Lower lobe of right lung (tissue), 2 donors: ENCODE data around the gene OR8S1. TPM values are rescaled to one million over a fixed set of nuclear protein-coding genes. Genes with fewer than 3 reads are reported as not detected.

Experiments
- ATAC-seq, 2 donors: fragments of 200-7000 bp; cut with Tn5 transposase; one replicate each; pipeline ENCODE4 v1.9.1; 2020 to 2022; ENCODE audit warnings: mild to moderate bottlenecking in 2 of 2, moderate library complexity in 2 of 2
- DNase-seq: peaks from one replicate; pipeline ENCODE4 v3.0.0-alpha.2; 2020
- H3K27ac ChIP-seq: fragments of 200-600 bp; one replicate; pipeline ENCODE4 v1.8.0; 2022
- H3K27me3 ChIP-seq: fragments of 200-600 bp; one replicate; pipeline ENCODE4 v1.8.0; 2022; ENCODE audit warnings: low read depth
- H3K36me3 ChIP-seq: fragments of 200-600 bp; one replicate; pipeline ENCODE4 v1.8.0; 2022; ENCODE audit warnings: mild to moderate bottlenecking
- H3K4me1 ChIP-seq: fragments of 200-600 bp; one replicate; pipeline ENCODE4 v1.8.0; 2022
- H3K4me3 ChIP-seq: fragments of 200-600 bp; one replicate; pipeline ENCODE4 v1.8.0; 2022; ENCODE audit warnings: mild to moderate bottlenecking
- H3K9me3 ChIP-seq: fragments of 200-600 bp; one replicate; pipeline ENCODE4 v1.8.0; 2022
- intact Hi-C: fragments of 100-400 bp; cut with DNase I; formaldehyde crosslinking; loops from one replicate; pipeline ENCODE4 v1.11.0; 2022
- total RNA-seq: library from RNA; stranded (reverse); fragmentation: NEBNext Ultra II Directional; extraction: Animal tissue kit (Norgen Biotek cat#: 25700); gene quantifications from one replicate; pipeline ENCODE4 v1.2.1, GENCODE V29; 2021
- TF ChIP-seq, protein P1 (sequence below): fragments of 200-600 bp; IDR thresholded peaks from one replicate; pipeline ENCODE4 v1.8.0; 2022; ENCODE audit warnings: antibody characterized with exemption, mild to moderate bottlenecking
- donor health status: DM: no; HTN: yes; CAD: no; lungs with severe emphysema.

OR8S1 gene
- total RNA-seq, 1 donor from 2014 or later, result not detected

DNA sequence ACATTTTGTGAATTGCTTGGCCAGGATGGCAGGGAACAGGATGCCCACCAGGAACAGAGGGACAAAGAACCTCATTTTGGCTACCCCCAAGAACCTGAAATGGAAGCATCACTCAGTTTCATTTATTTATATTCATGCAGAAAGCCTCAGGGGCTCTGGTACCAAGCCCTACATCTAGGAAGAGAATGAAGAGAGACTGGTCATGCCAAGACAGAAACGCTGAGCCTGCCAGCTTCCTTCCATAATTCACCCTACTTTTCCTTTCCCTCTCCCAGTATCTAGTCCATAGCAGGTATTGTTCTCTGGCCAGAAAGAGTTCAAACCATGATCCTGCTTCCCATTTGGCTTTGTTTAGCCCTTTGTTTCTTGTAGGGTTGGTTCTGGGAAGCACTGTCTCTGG lies 44.5 kb downstream of the OR8S1 start, which contains the start of gene LALBA:
Gene LALBA (minus strand): TSS at position 101 of the 400 bp plus-strand sequence. CDS start 26 bp downstream, at position 75.
- intact Hi-C loops, result no loop called here
- no peak for ATAC-seq

DNA sequence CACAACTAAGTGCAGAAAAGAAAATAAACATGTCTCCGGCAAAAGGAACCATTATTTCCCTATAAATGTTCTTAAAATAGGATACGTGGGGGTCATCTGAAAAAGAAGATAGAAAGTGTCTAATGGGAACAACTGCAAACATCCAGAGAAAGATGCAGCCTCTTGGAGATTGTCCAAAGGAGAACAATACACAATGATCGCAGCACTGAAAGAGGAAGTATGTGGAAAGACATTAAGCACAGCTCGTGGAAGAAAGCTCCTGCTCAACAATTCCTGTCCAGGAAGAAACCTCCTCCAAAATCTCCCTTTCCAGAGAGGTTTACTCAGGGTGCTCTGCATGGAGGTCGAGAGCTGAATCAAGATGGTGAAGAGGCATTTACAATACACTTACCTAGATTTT lies 46.9 kb downstream of the OR8S1 start:
- no peak for DNase-seq
- intact Hi-C loops, result no loop called here

More for the DNA sequence above, 44.5 kb downstream of the OR8S1 start, which contains the start of gene LALBA:
- Histone ChIP-seq H3K9me3 (no peaks in the 10 kb centered on the region), H3K27me3 (no peaks in the 10 kb centered on the region), H3K36me3 (no peaks in the 10 kb centered on the region), H3K4me3 (no peak within 1 kb of the TSS), H3K27ac (no peak within 1 kb of the TSS), H3K4me1 (no peaks in the 10 kb centered on the region)
- TF ChIP-seq, protein P1, sequence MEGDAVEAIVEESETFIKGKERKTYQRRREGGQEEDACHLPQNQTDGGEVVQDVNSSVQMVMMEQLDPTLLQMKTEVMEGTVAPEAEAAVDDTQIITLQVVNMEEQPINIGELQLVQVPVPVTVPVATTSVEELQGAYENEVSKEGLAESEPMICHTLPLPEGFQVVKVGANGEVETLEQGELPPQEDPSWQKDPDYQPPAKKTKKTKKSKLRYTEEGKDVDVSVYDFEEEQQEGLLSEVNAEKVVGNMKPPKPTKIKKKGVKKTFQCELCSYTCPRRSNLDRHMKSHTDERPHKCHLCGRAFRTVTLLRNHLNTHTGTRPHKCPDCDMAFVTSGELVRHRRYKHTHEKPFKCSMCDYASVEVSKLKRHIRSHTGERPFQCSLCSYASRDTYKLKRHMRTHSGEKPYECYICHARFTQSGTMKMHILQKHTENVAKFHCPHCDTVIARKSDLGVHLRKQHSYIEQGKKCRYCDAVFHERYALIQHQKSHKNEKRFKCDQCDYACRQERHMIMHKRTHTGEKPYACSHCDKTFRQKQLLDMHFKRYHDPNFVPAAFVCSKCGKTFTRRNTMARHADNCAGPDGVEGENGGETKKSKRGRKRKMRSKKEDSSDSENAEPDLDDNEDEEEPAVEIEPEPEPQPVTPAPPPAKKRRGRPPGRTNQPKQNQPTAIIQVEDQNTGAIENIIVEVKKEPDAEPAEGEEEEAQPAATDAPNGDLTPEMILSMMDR, result no peak
- no peak for DNase-seq

More for the DNA sequence above, 46.9 kb downstream of the OR8S1 start:
- H3K4me3 ChIP-seq, result no peak overlapping the region
- TF ChIP-seq, protein P1, result no peak
- H3K4me1 ChIP-seq, result no peaks in the 10 kb centered on the region
- H3K9me3 ChIP-seq, result no peaks in the 10 kb centered on the region
- no peak overlapping the region for H3K27ac ChIP-seq
- no peak for ATAC-seq
- H3K27me3 ChIP-seq, result no peaks in the 10 kb centered on the region
- no peaks in the 10 kb centered on the region for H3K36me3 ChIP-seq

Other genes with a start within 250 kb of the OR8S1 start
- 27.3 TPM for gene ZNF641, start 174.7 kb upstream of the OR8S1 start, total RNA-seq
- not detected for gene ANP32D, start 53.1 kb upstream of the OR8S1 start, total RNA-seq
- 0.53 TPM for gene C12orf54, start 43.1 kb upstream of the OR8S1 start, total RNA-seq
- not detected for gene LALBA, start 44.4 kb downstream of the OR8S1 start, total RNA-seq
- gene KANSL2, start 156.6 kb downstream of the OR8S1 start, total RNA-seq, result 38.3 TPM
- gene CCNT1, start 191.1 kb downstream of the OR8S1 start, total RNA-seq, result 34.1 TPM